ENCODE measurements around the gene EFCAB5.

GRCh38 chr17:30000755-30001257, 59.4 kb downstream of the EFCAB5 start:
- no peak for TF ChIP-seq NFXL1 (IDR thresholded peaks at IDR 0.05; ENCODE audit: borderline replicate concordance)
- TF ChIP-seq CTCF (IDR thresholded peaks at IDR 0.05 in 2 of 3, conservative IDR thresholded peaks at IDR 0.05 in 1 of 3; ENCODE audit: control insufficient read depth in 2 of 3, extremely low read depth in 1 of 3, insufficient read depth in 1 of 3, low read depth in 3 of 3, low read length in 3 of 3): no peak
- TF ChIP-seq EZH2 (IDR thresholded peaks at IDR 0.05; ENCODE audit: borderline replicate concordance, control insufficient read depth, low read depth, low read length): no peak
- TF ChIP-seq EGR1 (IDR thresholded peaks at IDR 0.05; ENCODE audit: borderline replicate concordance in 1 of 2, low read depth in 2 of 2, low read length in 2 of 2): no peak
- TF ChIP-seq JUND (IDR thresholded peaks at IDR 0.05; ENCODE audit: low read depth, low read length): no peak
- no peak for TF ChIP-seq USF1 (IDR thresholded peaks at IDR 0.05; ENCODE audit: borderline replicate concordance, extremely low read length, insufficient read depth, low read depth, low read length)
- no peak for TF ChIP-seq ATF3 (IDR thresholded peaks at IDR 0.05; ENCODE audit: borderline replicate concordance, extremely low read depth, low read depth, low read length)
- no peak for TF ChIP-seq ZZZ3 (IDR thresholded peaks at IDR 0.05; ENCODE audit: control insufficient read depth, insufficient read length, low read depth)
- TF ChIP-seq RBBP5 (conservative IDR thresholded peaks at IDR 0.05): no peak
- no peak for TF ChIP-seq SKIL (IDR thresholded peaks at IDR 0.05; ENCODE audit: low read depth, poor library complexity, severe bottlenecking)
- no peak for TF ChIP-seq HDAC6 (IDR thresholded peaks at IDR 0.05; ENCODE audit: unreplicated experiment)

All from GM12878 (cell line).